HG03378 (cell line): ENCODE measurements around the gene FYN.
A peak's percentile ranks its signal among the peaks of the same experiment; 100 is the strongest.

Source experiments
- ATAC-seq: cut with Tn5 transposase; IDR thresholded peaks from one replicate; pipeline ENCODE4 v1.9.1; 2021; ENCODE audit warnings: mild to moderate bottlenecking, moderate library complexity; ENCODE audit not compliant: unreplicated experiment

Gene FYN

GRCh38 chr6:111753573-111753972, 119.7 kb downstream of the FYN start:
- no peak for ATAC-seq

GRCh38 chr6:111752476-111752875, 120.8 kb downstream of the FYN start:
- no peak for ATAC-seq

- peak; percentile 93 for ATAC-seq
These were observed 122.2 kb downstream of the FYN start for GRCh38 chr6:111750753-111751673.

- ATAC-seq, result no peak
These were observed 123.1 kb downstream of the FYN start for GRCh38 chr6:111750153-111750552.

- ATAC-seq, result peak; percentile 38
These were observed 125.0 kb downstream of the FYN start for GRCh38 chr6:111748231-111748647.

- ATAC-seq, result no peak
These were observed 125.4 kb downstream of the FYN start for GRCh38 chr6:111747829-111748228.

- no peak for ATAC-seq
These were observed 125.9 kb downstream of the FYN start for GRCh38 chr6:111747396-111747795.

- ATAC-seq, result no peak
These were observed 126.3 kb downstream of the FYN start for GRCh38 chr6:111746983-111747382.

- ATAC-seq, result no peak
These were observed 127.6 kb downstream of the FYN start for GRCh38 chr6:111745636-111746035.

- ATAC-seq, result no peak
These were observed 128.1 kb downstream of the FYN start for GRCh38 chr6:111745186-111745585.

GRCh38 chr6:111743862-111744692, 129.2 kb downstream of the FYN start:
- no peak for ATAC-seq

GRCh38 chr6:111743360-111743759, 129.9 kb downstream of the FYN start:
- no peak for ATAC-seq

- ATAC-seq, result peak; percentile 60
These were observed 131.9 kb downstream of the FYN start for GRCh38 chr6:111741177-111741952.

- no peak for ATAC-seq
These were observed 132.7 kb downstream of the FYN start for GRCh38 chr6:111740506-111740905.

GRCh38 chr6:111739257-111739696, 134.0 kb downstream of the FYN start:
- no peak for ATAC-seq

GRCh38 chr6:111738631-111739030, 134.6 kb downstream of the FYN start:
- ATAC-seq, result no peak

- no peak for ATAC-seq
These were observed 135.1 kb downstream of the FYN start for GRCh38 chr6:111738156-111738555.

- no peak for ATAC-seq
These were observed 136.2 kb downstream of the FYN start for GRCh38 chr6:111737065-111737521.

GRCh38 chr6:111736005-111736608, 137.1 kb downstream of the FYN start:
- no peak for ATAC-seq
